GM23338 (cell line): ENCODE data around the gene DSE. TPM values are rescaled to one million over a fixed set of nuclear protein-coding genes. Genes with fewer than 3 reads are reported as not detected.

Experiments
- ATAC-seq: fragments of 200-7000 bp; cut with Tn5 transposase; 3 replicates; pipeline ENCODE4 v1.9.1; 2020
- DNase-seq: peaks from one replicate; pipeline ENCODE4 v3.0.0-alpha.2; 2015; ENCODE audit warnings: low spot score
- H2AFZ ChIP-seq: fragments of 200-600 bp; sonication (generic); 2 replicates; pipeline ENCODE4 v1.8.0; 2016; ENCODE audit warnings: antibody characterized with exemption, mild to moderate bottlenecking, moderate library complexity
- H3F3A ChIP-seq: fragments of 200-600 bp; sonication (generic); replicated peaks from 2 replicates; pipeline ENCODE4 v1.8.0; 2017; ENCODE audit warnings: antibody characterized with exemption, mixed run types, low read depth
- H3K27ac ChIP-seq: fragments of 200-600 bp; sonication (generic); 2 replicates; pipeline ENCODE4 v1.6.1; 2016; ENCODE audit warnings: low read depth
- H3K27me3 ChIP-seq: fragments of 200-600 bp; sonication (generic); 2 replicates; pipeline ENCODE4 v1.8.0; 2016; ENCODE audit warnings: mild to moderate bottlenecking, mixed run types, moderate library complexity; ENCODE audit not compliant: insufficient read depth
- H3K36me3 ChIP-seq: fragments of 200-600 bp; sonication (generic); 2 replicates; pipeline ENCODE4 v1.8.0; 2016; ENCODE audit warnings: mild to moderate bottlenecking; ENCODE audit not compliant: insufficient read depth
- H3K4me1 ChIP-seq: fragments of 200-600 bp; sonication (generic); 2 replicates; pipeline ENCODE4 v1.8.0; 2016; ENCODE audit warnings: mild to moderate bottlenecking, moderate library complexity; ENCODE audit not compliant: insufficient read depth
- H3K4me2 ChIP-seq: fragments of 200-600 bp; sonication (generic); 2 replicates; pipeline ENCODE4 v1.7.1; 2017; ENCODE audit warnings: mixed run types
- H3K4me3 ChIP-seq: fragments of 200-600 bp; sonication (generic); 2 replicates; pipeline ENCODE4 v1.6.1; 2016; ENCODE audit warnings: mixed run types
- H3K79me2 ChIP-seq: fragments of 200-600 bp; sonication (generic); replicated peaks from 2 replicates; pipeline ENCODE4 v1.8.0; 2017; ENCODE audit warnings: mild to moderate bottlenecking; ENCODE audit not compliant: insufficient read depth
- H3K9me2 ChIP-seq: fragments of 200-600 bp; sonication (generic); 2 replicates; pipeline ENCODE4 v1.8.0; 2017; ENCODE audit not compliant: insufficient read depth
- H4K20me1 ChIP-seq: fragments of 200-600 bp; sonication (generic); replicated peaks from 2 replicates; pipeline ENCODE4 v1.8.0; 2017; ENCODE audit warnings: mild to moderate bottlenecking; ENCODE audit not compliant: insufficient read depth
- H3K27ac Mint-ChIP-seq: 2 replicates; pipeline ENCODE4 v1.8.0; 2020; ENCODE audit warnings: inconsistent platforms, mild to moderate bottlenecking, moderate library complexity, mixed read lengths
- H3K27me3 Mint-ChIP-seq: 3 replicates; pipeline ENCODE4 v1.8.0; 2022; ENCODE audit warnings: low read depth, mild to moderate bottlenecking, moderate library complexity, mixed read lengths, inconsistent platforms; ENCODE audit not compliant: insufficient read depth, poor library complexity
- H3K36me3 Mint-ChIP-seq: 3 replicates; pipeline ENCODE4 v1.8.0; 2021; ENCODE audit warnings: low read depth, mild to moderate bottlenecking, inconsistent platforms, moderate library complexity, mixed read lengths
- H3K4me1 Mint-ChIP-seq: 3 replicates; pipeline ENCODE4 v1.8.0; 2020; ENCODE audit warnings: mild to moderate bottlenecking, inconsistent platforms, mixed read lengths
- H3K4me3 Mint-ChIP-seq: 3 replicates; pipeline ENCODE4 v1.8.0; 2021; ENCODE audit warnings: moderate library complexity, mild to moderate bottlenecking, inconsistent platforms, mixed read lengths
- H3K9me3 Mint-ChIP-seq: 3 replicates; pipeline ENCODE4 v1.8.0; 2020; ENCODE audit warnings: moderate library complexity, mild to moderate bottlenecking, inconsistent platforms, mixed read lengths
- CREB1 ChIP-seq: fragments of 250-450 bp; sonication (Bioruptor Pico); IDR thresholded peaks from 2 replicates; pipeline ENCODE4 v1.5.0; 2020; ENCODE audit warnings: low read depth, mild to moderate bottlenecking, moderate library complexity
- EZH2 ChIP-seq: fragments of 200-600 bp; sonication (generic); IDR thresholded peaks from one replicate; pipeline ENCODE4 v1.8.0; 2017; ENCODE audit warnings: antibody characterized with exemption, mild to moderate bottlenecking, low read depth; ENCODE audit not compliant: unreplicated experiment
- EZH2phosphoT487 ChIP-seq: fragments of 200-600 bp; sonication (generic); IDR thresholded peaks from one replicate; pipeline ENCODE4 v1.8.1; 2018; ENCODE audit warnings: antibody characterized with exemption; ENCODE audit not compliant: unreplicated experiment
- JUNB ChIP-seq: IDR thresholded peaks from one replicate; pipeline ENCODE4 v1.6.1; 2016; ENCODE audit warnings: antibody characterized with exemption; ENCODE audit not compliant: unreplicated experiment
- NANOG ChIP-seq: IDR thresholded peaks from 2 replicates; pipeline ENCODE4 v1.6.1; 2016; ENCODE audit warnings: antibody characterized with exemption, borderline replicate concordance
- POLR2AphosphoS5 ChIP-seq: IDR thresholded peaks from 2 replicates; pipeline ENCODE4 v1.6.1; 2016; ENCODE audit warnings: antibody characterized with exemption, low read depth
- STAT1 ChIP-seq: IDR thresholded peaks from one replicate; pipeline ENCODE4 v1.6.1; 2016; ENCODE audit warnings: antibody characterized with exemption; ENCODE audit not compliant: unreplicated experiment
- ZNF114 ChIP-seq: fragments of 250-450 bp; sonication (Bioruptor Pico); IDR thresholded peaks from 2 replicates; pipeline ENCODE4 v1.5.0; 2020; ENCODE audit warnings: mild to moderate bottlenecking, moderate library complexity
- ZNF331 ChIP-seq: fragments of 250-450 bp; sonication (Bioruptor Pico); IDR thresholded peaks from 2 replicates; pipeline ENCODE4 v1.5.0; 2020; ENCODE audit warnings: low read depth, mild to moderate bottlenecking, moderate library complexity
- polyA plus RNA-seq: library from polyadenylated mRNA; unstranded; fragments of >200 nt; fragmentation: Nextera tagmentation; extraction: Ambion mirVana; gene quantifications from 2 replicates; pipeline ENCODE4 v1.2.1, GENCODE V29; 2016
- total RNA-seq: library from RNA; depleted of rRNA; stranded (reverse); fragments of >200 nt; shearing (Covaris generic); gene quantifications from 2 replicates; pipeline ENCODE4 v1.2.3, GENCODE V29; 2014
- TF ChIP-seq, protein P1 (sequence below), 2 experiments: fragments of 200-600 bp in 1 of 2; sonication (generic) in 1 of 2; conservative IDR thresholded peaks; 2 replicates each; pipeline versions ENCODE4 v1.5.1 to v1.6.1; 2016 to 2017; ENCODE audit warnings: antibody characterized with exemption in 2 of 2, low read depth in 2 of 2, mild to moderate bottlenecking in 2 of 2, moderate library complexity in 1 of 2
- TF ChIP-seq, protein P2 (sequence below): fragments of 250-450 bp; sonication (Bioruptor Pico); IDR thresholded peaks from 2 replicates; pipeline ENCODE4 v1.5.0; 2020; ENCODE audit warnings: mild to moderate bottlenecking, moderate library complexity
- TF ChIP-seq, protein P3 (sequence below): IDR thresholded peaks from one replicate; pipeline ENCODE4 v1.6.1; 2018; ENCODE audit warnings: antibody characterized with exemption; ENCODE audit not compliant: unreplicated experiment
- TF ChIP-seq, protein P4 (sequence below): IDR thresholded peaks from 2 replicates; pipeline ENCODE4 v1.6.1; 2016; ENCODE audit warnings: antibody characterized with exemption

Gene DSE
- total and polyA plus RNA-seq, 2 experiments from 2014 or later: 18.8 to 45.2 TPM

DNA sequence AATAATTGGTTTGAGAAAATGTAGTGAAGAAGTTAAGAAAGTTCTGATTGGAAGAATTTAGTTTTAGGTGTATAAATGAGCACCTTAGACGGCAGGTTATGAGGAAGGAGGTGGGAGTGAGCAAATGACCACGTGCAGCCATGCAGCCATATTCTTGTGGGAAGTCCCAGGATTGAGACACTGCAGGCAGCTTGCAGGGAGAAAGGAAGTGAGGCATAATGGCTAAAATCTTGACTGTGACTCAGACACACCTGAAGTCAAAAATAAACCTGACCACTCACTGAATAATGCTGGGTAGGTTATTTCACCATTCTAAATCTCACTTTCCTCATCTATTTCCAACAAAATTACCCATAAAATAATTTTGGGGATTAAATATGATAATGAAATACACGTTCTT lies 16.6 kb downstream of the DSE start:
- no peaks in the 10 kb centered on the region for H3F3A ChIP-seq
- Mint-ChIP-seq H3K4me1 (peaks cover 34% of the 10 kb centered on the region), H3K9me3 (no peaks in the 10 kb centered on the region), H3K4me3 (no peak overlapping the region), H3K36me3 (no peaks in the 10 kb centered on the region), H3K27me3 (peaks cover 3% of the 10 kb centered on the region), H3K27ac (peak overlapping the region; percentile 5; the same call in 1 of the 2 replicates)
- H3K4me3 ChIP-seq: no peak overlapping the region
- no peak overlapping the region for H2AFZ ChIP-seq
- DNase-seq: no peak
- no peak overlapping the region for H3K4me2 ChIP-seq
- peaks cover 1% of the 10 kb centered on the region for H4K20me1 ChIP-seq
- H3K9me2 ChIP-seq: no peaks in the 10 kb centered on the region
- peaks cover 20% of the 10 kb centered on the region for H3K4me1 ChIP-seq
- no peak for TF ChIP-seq POLR2AphosphoS5
- no peak for TF ChIP-seq NANOG
- TF ChIP-seq ZNF331 (CRISPR knock-in tag): no peak
- TF ChIP-seq EZH2phosphoT487: no peak
- no peak for TF ChIP-seq EZH2
- no peak for TF ChIP-seq CREB1 (CRISPR knock-in tag)
- TF ChIP-seq, protein P1, sequence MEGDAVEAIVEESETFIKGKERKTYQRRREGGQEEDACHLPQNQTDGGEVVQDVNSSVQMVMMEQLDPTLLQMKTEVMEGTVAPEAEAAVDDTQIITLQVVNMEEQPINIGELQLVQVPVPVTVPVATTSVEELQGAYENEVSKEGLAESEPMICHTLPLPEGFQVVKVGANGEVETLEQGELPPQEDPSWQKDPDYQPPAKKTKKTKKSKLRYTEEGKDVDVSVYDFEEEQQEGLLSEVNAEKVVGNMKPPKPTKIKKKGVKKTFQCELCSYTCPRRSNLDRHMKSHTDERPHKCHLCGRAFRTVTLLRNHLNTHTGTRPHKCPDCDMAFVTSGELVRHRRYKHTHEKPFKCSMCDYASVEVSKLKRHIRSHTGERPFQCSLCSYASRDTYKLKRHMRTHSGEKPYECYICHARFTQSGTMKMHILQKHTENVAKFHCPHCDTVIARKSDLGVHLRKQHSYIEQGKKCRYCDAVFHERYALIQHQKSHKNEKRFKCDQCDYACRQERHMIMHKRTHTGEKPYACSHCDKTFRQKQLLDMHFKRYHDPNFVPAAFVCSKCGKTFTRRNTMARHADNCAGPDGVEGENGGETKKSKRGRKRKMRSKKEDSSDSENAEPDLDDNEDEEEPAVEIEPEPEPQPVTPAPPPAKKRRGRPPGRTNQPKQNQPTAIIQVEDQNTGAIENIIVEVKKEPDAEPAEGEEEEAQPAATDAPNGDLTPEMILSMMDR (conservative IDR thresholded peaks at IDR 0.05; ENCODE audit: low read depth in 2 of 2): no peak
- TF ChIP-seq JUNB: no peak
- no peak for TF ChIP-seq ZNF114
- TF ChIP-seq, protein P2, sequence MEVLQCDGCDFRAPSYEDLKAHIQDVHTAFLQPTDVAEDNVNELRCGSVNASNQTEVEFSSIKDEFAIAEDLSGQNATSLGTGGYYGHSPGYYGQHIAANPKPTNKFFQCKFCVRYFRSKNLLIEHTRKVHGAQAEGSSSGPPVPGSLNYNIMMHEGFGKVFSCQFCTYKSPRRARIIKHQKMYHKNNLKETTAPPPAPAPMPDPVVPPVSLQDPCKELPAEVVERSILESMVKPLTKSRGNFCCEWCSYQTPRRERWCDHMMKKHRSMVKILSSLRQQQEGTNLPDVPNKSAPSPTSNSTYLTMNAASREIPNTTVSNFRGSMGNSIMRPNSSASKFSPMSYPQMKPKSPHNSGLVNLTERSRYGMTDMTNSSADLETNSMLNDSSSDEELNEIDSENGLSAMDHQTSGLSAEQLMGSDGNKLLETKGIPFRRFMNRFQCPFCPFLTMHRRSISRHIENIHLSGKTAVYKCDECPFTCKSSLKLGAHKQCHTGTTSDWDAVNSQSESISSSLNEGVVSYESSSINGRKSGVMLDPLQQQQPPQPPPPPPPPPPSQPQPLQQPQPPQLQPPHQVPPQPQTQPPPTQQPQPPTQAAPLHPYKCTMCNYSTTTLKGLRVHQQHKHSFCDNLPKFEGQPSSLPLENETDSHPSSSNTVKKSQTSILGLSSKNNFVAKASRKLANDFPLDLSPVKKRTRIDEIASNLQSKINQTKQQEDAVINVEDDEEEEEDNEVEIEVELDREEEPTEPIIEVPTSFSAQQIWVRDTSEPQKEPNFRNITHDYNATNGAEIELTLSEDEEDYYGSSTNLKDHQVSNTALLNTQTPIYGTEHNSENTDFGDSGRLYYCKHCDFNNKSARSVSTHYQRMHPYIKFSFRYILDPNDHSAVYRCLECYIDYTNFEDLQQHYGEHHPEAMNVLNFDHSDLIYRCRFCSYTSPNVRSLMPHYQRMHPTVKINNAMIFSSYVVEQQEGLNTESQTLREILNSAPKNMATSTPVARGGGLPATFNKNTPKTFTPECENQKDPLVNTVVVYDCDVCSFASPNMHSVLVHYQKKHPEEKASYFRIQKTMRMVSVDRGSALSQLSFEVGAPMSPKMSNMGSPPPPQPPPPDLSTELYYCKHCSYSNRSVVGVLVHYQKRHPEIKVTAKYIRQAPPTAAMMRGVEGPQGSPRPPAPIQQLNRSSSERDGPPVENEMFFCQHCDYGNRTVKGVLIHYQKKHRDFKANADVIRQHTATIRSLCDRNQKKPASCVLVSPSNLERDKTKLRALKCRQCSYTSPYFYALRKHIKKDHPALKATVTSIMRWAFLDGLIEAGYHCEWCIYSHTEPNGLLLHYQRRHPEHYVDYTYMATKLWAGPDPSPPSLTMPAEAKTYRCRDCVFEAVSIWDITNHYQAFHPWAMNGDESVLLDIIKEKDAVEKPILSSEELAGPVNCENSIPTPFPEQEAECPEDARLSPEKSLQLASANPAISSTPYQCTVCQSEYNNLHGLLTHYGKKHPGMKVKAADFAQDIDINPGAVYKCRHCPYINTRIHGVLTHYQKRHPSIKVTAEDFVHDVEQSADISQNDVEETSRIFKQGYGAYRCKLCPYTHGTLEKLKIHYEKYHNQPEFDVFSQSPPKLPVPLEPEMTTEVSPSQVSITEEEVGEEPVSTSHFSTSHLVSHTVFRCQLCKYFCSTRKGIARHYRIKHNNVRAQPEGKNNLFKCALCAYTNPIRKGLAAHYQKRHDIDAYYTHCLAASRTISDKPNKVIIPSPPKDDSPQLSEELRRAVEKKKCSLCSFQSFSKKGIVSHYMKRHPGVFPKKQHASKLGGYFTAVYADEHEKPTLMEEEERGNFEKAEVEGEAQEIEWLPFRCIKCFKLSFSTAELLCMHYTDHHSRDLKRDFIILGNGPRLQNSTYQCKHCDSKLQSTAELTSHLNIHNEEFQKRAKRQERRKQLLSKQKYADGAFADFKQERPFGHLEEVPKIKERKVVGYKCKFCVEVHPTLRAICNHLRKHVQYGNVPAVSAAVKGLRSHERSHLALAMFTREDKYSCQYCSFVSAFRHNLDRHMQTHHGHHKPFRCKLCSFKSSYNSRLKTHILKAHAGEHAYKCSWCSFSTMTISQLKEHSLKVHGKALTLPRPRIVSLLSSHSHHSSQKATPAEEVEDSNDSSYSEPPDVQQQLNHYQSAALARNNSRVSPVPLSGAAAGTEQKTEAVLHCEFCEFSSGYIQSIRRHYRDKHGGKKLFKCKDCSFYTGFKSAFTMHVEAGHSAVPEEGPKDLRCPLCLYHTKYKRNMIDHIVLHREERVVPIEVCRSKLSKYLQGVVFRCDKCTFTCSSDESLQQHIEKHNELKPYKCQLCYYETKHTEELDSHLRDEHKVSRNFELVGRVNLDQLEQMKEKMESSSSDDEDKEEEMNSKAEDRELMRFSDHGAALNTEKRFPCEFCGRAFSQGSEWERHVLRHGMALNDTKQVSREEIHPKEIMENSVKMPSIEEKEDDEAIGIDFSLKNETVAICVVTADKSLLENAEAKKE (CRISPR knock-in tag): no peak
- no peak for TF ChIP-seq STAT1
- TF ChIP-seq, protein P3, sequence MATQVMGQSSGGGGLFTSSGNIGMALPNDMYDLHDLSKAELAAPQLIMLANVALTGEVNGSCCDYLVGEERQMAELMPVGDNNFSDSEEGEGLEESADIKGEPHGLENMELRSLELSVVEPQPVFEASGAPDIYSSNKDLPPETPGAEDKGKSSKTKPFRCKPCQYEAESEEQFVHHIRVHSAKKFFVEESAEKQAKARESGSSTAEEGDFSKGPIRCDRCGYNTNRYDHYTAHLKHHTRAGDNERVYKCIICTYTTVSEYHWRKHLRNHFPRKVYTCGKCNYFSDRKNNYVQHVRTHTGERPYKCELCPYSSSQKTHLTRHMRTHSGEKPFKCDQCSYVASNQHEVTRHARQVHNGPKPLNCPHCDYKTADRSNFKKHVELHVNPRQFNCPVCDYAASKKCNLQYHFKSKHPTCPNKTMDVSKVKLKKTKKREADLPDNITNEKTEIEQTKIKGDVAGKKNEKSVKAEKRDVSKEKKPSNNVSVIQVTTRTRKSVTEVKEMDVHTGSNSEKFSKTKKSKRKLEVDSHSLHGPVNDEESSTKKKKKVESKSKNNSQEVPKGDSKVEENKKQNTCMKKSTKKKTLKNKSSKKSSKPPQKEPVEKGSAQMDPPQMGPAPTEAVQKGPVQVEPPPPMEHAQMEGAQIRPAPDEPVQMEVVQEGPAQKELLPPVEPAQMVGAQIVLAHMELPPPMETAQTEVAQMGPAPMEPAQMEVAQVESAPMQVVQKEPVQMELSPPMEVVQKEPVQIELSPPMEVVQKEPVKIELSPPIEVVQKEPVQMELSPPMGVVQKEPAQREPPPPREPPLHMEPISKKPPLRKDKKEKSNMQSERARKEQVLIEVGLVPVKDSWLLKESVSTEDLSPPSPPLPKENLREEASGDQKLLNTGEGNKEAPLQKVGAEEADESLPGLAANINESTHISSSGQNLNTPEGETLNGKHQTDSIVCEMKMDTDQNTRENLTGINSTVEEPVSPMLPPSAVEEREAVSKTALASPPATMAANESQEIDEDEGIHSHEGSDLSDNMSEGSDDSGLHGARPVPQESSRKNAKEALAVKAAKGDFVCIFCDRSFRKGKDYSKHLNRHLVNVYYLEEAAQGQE: no peak
- TF ChIP-seq, protein P4, sequence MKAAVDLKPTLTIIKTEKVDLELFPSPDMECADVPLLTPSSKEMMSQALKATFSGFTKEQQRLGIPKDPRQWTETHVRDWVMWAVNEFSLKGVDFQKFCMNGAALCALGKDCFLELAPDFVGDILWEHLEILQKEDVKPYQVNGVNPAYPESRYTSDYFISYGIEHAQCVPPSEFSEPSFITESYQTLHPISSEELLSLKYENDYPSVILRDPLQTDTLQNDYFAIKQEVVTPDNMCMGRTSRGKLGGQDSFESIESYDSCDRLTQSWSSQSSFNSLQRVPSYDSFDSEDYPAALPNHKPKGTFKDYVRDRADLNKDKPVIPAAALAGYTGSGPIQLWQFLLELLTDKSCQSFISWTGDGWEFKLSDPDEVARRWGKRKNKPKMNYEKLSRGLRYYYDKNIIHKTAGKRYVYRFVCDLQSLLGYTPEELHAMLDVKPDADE: no peak
- H3K79me2 ChIP-seq: peaks cover 87% of the 10 kb centered on the region
- H3K27ac ChIP-seq: no peak overlapping the region
- no peaks in the 10 kb centered on the region for H3K27me3 ChIP-seq
- no peak; the same call in 2 of the 3 replicates for ATAC-seq
- H3K36me3 ChIP-seq: no peaks in the 10 kb centered on the region
